ENCODE measurements around the gene IFNG-AS1.
A peak's percentile ranks its signal among the peaks of the same experiment; 100 is the strongest.

IFNG-AS1 gene

DNA sequence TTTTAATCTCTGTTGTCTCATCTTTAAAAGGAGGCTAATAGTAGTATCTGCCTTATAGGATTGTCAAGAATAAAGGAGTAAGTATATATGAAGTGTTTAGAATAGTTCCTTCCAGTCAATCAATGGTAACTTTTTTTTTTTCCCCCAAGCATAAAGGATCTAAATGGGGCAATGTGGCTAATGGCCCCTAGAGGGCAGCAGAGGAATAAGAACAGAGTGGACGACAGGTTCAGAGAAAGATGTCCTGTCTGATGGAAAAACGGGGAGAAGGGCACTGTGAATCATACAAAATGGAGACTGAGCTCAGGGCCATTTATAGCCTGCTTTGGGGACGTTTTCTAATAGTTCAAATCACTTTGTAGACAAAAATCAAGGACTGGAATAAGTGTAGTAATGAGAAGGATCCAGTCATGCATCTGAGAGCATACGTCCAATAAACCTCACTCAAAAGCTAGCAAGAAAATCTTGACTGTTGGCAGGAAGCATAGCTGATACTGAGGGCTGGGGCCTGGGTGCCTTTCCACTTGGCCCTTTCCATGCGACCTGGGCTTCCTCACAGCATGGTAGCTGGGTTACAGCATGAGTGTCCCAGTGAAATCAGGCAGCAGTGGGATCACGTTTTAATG lies 51.3 kb downstream of the IFNG-AS1 start:
- DNase-seq = peak; percentile 58

DNA sequence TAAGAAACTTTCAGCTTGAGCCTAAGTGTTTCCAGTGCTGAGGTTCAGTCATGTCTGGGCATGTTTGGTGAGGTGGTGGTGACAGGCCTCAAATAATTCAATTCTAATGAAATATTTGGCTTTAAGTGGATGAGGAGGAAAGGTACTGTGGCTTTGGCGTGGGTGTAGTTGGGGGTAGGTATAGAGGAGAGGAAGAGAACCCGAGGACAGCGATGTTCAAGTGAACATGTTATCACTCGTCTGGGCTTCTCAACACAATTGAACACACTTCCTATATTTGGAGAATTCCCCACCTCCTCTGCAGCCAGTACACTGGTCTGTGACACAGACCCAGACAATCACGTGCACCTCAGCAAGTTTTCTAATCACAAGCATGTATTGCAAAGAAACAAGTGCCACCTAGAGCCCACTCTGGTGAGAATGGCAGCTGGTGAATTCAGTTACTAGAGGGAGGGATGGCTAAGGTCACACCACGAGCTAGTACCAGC lies 53.0 kb downstream of the IFNG-AS1 start:
- DNase-seq = no peak

DNA sequence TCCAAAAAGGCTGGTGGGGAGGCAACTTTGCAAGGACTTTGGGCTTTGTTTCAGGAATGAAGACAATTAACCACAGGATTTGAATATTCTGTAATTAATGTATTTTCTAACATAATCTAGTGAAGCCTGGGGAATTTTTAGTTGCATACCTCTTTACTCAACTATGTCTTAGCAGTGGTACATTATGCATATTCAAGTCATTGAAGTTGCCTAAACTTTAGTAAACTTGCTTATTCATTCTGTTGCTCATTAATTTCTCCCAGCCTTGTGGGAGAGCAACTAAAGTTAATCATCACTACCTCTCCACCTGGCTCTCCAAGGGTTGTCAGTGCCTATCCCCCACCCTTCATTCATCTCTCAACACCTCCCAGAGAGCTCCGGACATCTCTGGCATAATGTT lies 54.2 kb downstream of the IFNG-AS1 start:
- no peak for DNase-seq

DNA sequence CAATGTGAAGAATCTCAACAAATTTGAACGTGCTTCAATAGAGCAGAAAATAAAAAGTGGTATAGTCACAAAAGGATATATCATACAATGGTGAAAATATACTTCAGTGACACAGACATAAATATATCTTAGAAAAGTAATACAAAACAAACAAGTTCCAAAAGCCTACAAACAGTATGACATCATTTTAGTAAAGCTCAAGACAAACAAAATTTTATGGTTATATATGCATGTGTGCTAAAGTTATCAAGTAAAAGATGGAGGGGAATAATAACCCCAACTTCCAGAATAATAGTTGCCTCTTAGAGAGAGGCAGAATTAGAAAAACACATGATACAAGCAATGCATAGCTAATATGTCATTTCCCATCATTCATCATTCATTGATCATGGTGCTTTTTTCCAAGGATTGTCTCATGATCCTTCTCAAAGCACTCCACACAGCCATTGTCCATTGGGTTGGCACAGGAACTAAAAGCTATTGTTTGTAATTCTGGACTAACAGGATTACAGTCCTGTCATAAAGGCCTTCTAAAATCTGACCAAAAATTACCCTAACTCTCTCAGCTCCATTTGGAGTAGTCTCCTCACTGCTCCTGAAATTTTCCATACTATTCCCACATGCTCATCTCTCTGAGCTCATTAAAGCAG lies 59.5 kb downstream of the IFNG-AS1 start:
- no peak for DNase-seq

DNA sequence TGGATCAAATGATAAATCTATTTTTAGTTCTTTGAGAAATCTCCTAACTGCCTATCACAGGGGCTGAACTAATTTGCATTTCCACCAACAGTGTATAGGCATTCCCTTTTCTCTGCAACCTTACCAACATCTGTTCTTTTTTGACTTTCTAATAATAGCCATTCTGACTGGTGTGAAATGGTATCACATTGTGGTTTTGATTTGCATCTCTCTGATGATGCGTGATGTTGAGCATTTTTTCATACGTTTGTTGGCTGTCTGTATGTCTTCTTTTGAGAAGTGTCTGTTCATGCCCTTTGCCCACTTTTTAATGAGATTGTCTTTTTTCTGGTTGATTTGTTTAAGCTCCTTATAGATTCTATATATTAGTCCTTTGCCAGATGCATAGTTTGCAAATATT lies 67.1 kb downstream of the IFNG-AS1 start:
- no peak for DNase-seq

DNA sequence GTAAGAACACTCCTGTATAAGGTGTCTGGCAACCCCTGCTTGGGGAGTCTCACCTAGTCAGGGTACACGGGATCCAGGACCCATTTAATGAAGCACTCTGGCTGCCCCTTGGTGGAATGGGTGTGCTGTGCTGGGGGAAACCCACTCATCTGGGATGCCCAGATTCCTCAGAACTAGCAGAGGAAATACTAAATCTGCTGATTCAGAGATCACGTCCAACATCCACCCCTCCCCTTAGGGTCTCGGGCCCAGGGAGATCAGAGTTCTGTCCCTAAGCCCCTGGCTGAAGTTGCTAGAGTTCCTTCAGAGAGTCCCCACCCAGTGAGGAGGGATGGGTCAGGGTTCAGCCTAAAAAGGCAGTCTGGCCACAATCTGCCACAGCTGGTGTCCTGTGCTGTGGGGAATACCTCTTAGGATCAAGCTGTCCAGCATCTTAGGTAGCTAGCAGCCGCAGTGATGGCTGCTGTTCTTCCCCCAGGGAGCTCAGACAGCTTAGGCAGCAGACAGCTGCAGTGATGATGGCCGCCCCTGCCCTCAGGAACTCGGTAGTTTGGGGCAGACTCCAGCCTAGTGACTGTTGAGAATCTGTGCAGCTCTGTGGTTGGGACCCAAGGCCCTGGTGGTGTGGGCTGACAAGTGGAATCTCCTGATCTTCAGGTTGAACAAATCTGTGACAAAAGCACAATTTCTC lies 74.8 kb downstream of the IFNG-AS1 start:
- DNase-seq = no peak

DNA sequence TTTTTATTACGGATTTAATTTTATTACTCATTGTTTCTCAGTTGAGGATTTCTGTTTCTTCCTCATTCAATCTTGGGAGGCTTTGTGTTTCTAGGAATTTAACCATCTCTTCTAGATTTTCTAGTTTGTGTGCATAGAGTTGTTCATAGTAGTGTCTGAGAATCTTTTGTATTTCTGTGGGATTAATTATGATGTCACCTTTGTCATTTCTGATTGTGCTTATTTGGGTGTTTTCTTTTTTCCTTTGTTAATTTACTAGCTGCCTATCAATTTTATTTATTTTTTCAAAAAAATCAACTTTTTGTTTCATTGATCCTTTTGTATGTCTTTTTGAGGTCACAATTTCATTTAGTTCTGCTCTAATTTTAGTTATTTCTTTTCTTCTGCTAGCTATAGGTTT lies 75.9 kb downstream of the IFNG-AS1 start:
- no peak for DNase-seq

DNA sequence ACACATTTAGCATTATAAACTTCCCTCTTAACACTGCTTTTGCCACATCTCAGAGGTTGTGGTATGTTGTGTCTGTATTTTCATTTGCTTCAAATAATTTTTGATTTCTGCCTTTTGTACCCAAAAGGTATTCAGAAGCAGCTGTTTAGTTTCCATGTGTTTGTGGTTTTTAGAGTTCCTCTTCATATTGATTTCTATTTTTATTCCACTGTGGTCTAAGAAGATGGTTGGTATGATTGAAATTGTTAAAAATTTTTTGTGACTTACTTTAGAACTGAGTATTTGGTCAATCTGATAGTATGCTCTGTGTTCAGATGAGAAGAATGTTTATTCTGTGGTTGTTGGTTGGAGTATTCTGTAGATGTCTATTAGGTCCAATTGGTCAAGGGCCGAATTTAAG lies 76.4 kb downstream of the IFNG-AS1 start:
- DNase-seq = no peak

DNA sequence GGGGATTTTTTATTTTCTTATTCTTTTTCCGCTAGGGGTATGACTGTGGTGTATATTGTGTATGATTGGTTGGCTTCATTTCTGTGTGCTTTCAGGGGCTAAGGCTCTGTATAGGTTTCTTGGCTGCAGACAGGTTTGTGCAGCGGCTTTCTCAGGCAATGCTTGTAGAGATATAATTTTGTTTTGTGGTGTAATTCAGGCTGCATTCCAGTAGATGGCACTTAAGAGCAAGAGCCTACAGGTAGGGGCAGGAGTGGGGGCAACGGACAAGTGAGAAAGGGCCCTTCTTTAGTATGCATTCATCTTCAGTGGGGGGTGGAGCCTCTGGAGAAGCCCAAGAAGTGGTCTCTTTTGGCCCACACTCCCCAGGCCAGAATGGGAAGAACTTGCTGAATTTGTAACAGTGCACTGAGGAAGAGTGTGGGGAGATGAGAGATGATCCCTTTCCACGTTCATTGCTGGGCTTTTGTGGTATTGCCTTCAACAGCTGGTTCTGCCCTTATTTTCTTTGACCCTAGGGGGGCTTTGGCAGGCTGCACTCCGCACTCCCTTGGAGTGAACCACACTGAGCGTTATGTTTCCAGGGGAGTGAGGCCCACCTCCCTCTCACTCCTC lies 78.6 kb downstream of the IFNG-AS1 start:
- DNase-seq = no peak

DNA sequence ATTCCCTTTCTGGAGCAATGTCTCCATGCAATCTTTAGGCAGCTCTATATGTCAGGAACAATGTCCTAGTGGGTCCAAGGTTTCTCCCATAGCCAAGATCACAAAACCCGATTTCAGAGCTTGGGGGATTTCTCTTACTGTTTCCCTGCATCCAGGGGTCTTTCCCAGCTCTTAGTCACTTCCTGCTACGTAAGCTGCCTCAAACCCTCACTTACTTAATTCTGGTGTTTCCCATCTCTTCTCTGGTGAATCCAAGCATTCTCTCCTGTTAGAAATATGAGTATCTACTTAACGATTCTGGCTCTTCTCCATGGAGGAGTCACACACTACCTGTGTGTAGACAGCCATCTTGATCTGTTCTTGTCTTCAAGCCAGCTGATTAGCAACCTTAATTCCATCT lies 80.0 kb downstream of the IFNG-AS1 start:
- no peak for DNase-seq

Data from activated CD4-positive, alpha-beta T cell treated with anti-CD3 and anti-CD28 coated beads, Interleukin-2, amount 50 U/mL, for 1 hour (primary cell).